Measurements from ENCODE around the gene PILRB. TPM values are rescaled to one million over a fixed set of nuclear protein-coding genes. Genes with fewer than 3 reads are reported as not detected.

PILRB gene
- total RNA-seq, 2 experiments from 2014 or later: 56.4 to 67.6 TPM

DNA sequence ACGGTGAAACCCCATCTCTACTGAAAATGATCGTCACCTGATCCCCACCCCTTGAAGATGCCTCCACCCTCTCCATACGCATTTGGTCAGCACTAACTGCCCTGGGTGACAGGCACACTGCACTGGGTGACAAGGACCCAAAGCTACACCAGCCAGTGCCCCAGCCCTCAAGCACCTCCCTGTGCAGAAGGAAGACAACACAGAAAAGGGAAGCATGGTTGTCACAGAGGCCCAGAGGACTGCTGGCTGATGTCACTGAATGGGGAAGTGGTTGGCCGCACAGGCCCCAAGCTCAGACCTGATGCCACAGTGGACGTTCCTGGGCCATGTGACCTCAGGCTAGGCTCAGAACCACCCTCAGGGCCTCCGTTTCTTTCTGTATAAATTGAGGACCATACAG, 11.2 kb downstream of the PILRB start:
- Mint-ChIP-seq H3K36me3 (ENCODE audit: low read depth) (peaks cover 22% of the 10 kb centered on the region), H3K9me3 (no peaks in the 10 kb centered on the region), H3K27me3 (no peaks in the 10 kb centered on the region), H3K4me1 (ENCODE audit: low read depth) (peaks cover 20% of the 10 kb centered on the region), H3K4me3 (no peak overlapping the region), H3K27ac (peak overlapping the region; percentile 30)
- Histone ChIP-seq H3K27ac (ENCODE audit: low read depth in 1 of 2, low read length in 2 of 2) (peak overlapping the region in 1 of 2 donors; percentile 48), H3K36me3 (ENCODE audit: insufficient read depth, low read length) (no peaks in the 10 kb centered on the region), H3K27me3 (ENCODE audit: control insufficient read depth in 1 of 2, insufficient read depth in 2 of 2, low read length in 2 of 2) (no peaks in the 10 kb centered on the region), H3K9me3 (ENCODE audit: control insufficient read depth in 1 of 2, insufficient read depth in 1 of 2, low read length in 2 of 2) (no peaks in the 10 kb centered on the region), H3K4me3 (ENCODE audit: low read length) (no peak overlapping the region), H3K4me1 (ENCODE audit: insufficient read depth, low read length) (peaks cover 32% of the 10 kb centered on the region)
- TF ChIP-seq, protein P1, sequence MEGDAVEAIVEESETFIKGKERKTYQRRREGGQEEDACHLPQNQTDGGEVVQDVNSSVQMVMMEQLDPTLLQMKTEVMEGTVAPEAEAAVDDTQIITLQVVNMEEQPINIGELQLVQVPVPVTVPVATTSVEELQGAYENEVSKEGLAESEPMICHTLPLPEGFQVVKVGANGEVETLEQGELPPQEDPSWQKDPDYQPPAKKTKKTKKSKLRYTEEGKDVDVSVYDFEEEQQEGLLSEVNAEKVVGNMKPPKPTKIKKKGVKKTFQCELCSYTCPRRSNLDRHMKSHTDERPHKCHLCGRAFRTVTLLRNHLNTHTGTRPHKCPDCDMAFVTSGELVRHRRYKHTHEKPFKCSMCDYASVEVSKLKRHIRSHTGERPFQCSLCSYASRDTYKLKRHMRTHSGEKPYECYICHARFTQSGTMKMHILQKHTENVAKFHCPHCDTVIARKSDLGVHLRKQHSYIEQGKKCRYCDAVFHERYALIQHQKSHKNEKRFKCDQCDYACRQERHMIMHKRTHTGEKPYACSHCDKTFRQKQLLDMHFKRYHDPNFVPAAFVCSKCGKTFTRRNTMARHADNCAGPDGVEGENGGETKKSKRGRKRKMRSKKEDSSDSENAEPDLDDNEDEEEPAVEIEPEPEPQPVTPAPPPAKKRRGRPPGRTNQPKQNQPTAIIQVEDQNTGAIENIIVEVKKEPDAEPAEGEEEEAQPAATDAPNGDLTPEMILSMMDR (IDR thresholded peaks at IDR 0.05): no peak
- intact Hi-C loops (cut with DNase I, micrococcal nuclease): no loop called here
- peak in 4 of 14 experiments; percentile 13 to 80 (median 60) for DNase-seq
- ChIA-PET CTCF (no interaction called here), POLR2A (no interaction called here)
- peak; percentile 25 for ATAC-seq (ENCODE audit: poor library complexity)

DNA sequence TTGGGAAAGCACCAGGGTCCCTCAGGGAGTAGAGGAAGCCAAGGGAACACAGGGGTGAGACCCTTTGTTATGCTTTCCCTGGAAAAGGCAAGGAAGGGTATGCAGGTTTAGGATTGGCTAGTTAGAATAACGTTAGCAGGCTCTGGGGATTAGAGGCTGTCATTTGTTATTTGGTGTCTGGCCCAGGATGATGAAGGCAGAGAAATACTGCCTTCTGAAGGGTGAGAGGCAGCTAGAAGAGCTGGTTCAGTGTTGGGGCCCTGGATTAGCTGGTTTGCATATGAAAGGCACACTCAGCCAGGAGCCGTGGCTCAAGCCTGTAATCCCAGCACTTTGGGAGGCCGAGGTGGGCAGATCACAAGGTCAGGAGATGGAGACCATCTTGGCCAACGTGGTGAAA, 12.4 kb downstream of the PILRB start:
- POLR2A ChIA-PET: no interaction called here
- Histone ChIP-seq H3K4me3 (ENCODE audit: low read length) (no peak overlapping the region), H3K9me3 (ENCODE audit: control insufficient read depth in 1 of 2, insufficient read depth in 1 of 2, low read length in 2 of 2) (no peaks in the 10 kb centered on the region), H3K36me3 (ENCODE audit: insufficient read depth, low read length) (no peaks in the 10 kb centered on the region), H3K27ac (ENCODE audit: low read depth in 1 of 2, low read length in 2 of 2) (no peak overlapping the region), H3K27me3 (ENCODE audit: control insufficient read depth in 1 of 2, insufficient read depth in 2 of 2, low read length in 2 of 2) (no peaks in the 10 kb centered on the region), H3K4me1 (ENCODE audit: insufficient read depth, low read length) (peaks cover 31% of the 10 kb centered on the region)
- H3K36me3 Mint-ChIP-seq (ENCODE audit: low read depth): peaks cover 20% of the 10 kb centered on the region
- TF ChIP-seq, protein P1 (IDR thresholded peaks at IDR 0.05): no peak
- peaks cover 20% of the 10 kb centered on the region for H3K4me1 Mint-ChIP-seq (ENCODE audit: low read depth)
- ATAC-seq (ENCODE audit: poor library complexity) (no peak), DNase-seq (peak in 1 of 14 experiments; percentile 4)
- peak overlapping the region; percentile 33 for H3K27ac Mint-ChIP-seq
- H3K27me3 Mint-ChIP-seq: no peaks in the 10 kb centered on the region
- no peaks in the 10 kb centered on the region for H3K9me3 Mint-ChIP-seq
- CTCF ChIA-PET: no interaction called here
- no peak overlapping the region for H3K4me3 Mint-ChIP-seq
- intact Hi-C loops (cut with DNase I, micrococcal nuclease): no loop called here

DNA sequence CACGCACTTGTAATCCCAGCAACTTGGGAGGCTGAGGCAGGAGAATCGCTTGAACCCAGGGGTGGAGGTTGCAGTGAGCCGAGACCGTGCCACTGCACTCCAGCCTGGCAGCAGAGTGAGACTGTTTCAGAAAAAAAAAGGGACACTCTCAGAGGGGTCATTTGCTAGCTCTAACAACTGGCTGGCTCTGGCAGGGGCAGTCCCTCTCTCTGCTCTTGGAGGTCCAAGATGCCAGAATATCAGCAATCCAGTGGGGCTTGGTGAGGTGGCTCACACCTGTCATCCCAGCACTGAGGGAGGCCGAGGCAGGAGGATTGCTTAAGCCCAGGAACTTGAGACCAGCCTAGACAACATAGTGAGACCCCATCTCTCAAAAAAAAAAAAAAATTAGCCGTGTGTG, 12.8 kb downstream of the PILRB start:
- Mint-ChIP-seq H3K36me3 (ENCODE audit: low read depth) (peaks cover 20% of the 10 kb centered on the region), H3K4me3 (no peak overlapping the region), H3K27me3 (no peaks in the 10 kb centered on the region), H3K4me1 (ENCODE audit: low read depth) (peaks cover 20% of the 10 kb centered on the region), H3K9me3 (no peaks in the 10 kb centered on the region), H3K27ac (peak overlapping the region; percentile 33)
- peaks cover 28% of the 10 kb centered on the region for H3K4me1 ChIP-seq (ENCODE audit: insufficient read depth, low read length)
- TF ChIP-seq, protein P1 (IDR thresholded peaks at IDR 0.05): no peak
- H3K9me3 ChIP-seq (ENCODE audit: control insufficient read depth in 1 of 2, insufficient read depth in 1 of 2, low read length in 2 of 2): no peaks in the 10 kb centered on the region
- DNase-seq (peak in 1 of 14 experiments; percentile 7), ATAC-seq (ENCODE audit: poor library complexity) (no peak)
- ChIA-PET CTCF (no interaction called here), POLR2A (no interaction called here)
- H3K36me3 ChIP-seq (ENCODE audit: insufficient read depth, low read length): no peaks in the 10 kb centered on the region
- no peaks in the 10 kb centered on the region for H3K27me3 ChIP-seq (ENCODE audit: control insufficient read depth in 1 of 2, insufficient read depth in 2 of 2, low read length in 2 of 2)
- H3K27ac ChIP-seq (ENCODE audit: low read depth in 1 of 2, low read length in 2 of 2): no peak overlapping the region
- intact Hi-C loops (cut with DNase I, micrococcal nuclease): no loop called here
- H3K4me3 ChIP-seq (ENCODE audit: low read length): no peak overlapping the region

Data from CD4-positive, alpha-beta T cell (primary cell).